GDM1 (cell line): ENCODE data around the gene EPHA1.

Experiments
- DNase-seq: peaks from one replicate; lab custom pipeline; 2025; lab: John Stamatoyannopoulos, UW

EPHA1 gene

GRCh38 chr7:143408686-143409561 is at the start of gene EPHA1:
Gene EPHA1 (minus strand): TSS chr7:143408856. CDS start chr7:143408805, 51 bp downstream.
- DNase-seq, result no peak

- DNase-seq, result no peak
Measured at GRCh38 chr7:143458263-143458662, 49.6 kb upstream of the EPHA1 start.

GRCh38 chr7:143456992-143457793 is 48.5 kb upstream of the EPHA1 start:
- DNase-seq, result no peak

GRCh38 chr7:143455942-143456341 is 47.3 kb upstream of the EPHA1 start:
- no peak for DNase-seq

- no peak for DNase-seq
Measured at GRCh38 chr7:143455491-143455890, 46.8 kb upstream of the EPHA1 start.

- DNase-seq, result no peak
Measured at GRCh38 chr7:143454091-143454680, 45.5 kb upstream of the EPHA1 start.

- no peak for DNase-seq
Measured at GRCh38 chr7:143452495-143452894, 43.8 kb upstream of the EPHA1 start.

- no peak for DNase-seq
Measured at GRCh38 chr7:143451746-143452145, 43.1 kb upstream of the EPHA1 start.

GRCh38 chr7:143451122-143451521 is 42.5 kb upstream of the EPHA1 start:
- no peak for DNase-seq

- no peak for DNase-seq
Measured at GRCh38 chr7:143449793-143450192, 41.1 kb upstream of the EPHA1 start.

GRCh38 chr7:143448429-143448828 is 39.8 kb upstream of the EPHA1 start:
- no peak for DNase-seq

GRCh38 chr7:143447466-143447865 is 38.8 kb upstream of the EPHA1 start:
- no peak for DNase-seq

GRCh38 chr7:143444785-143445184 is 36.1 kb upstream of the EPHA1 start:
- DNase-seq, result no peak

- no peak for DNase-seq
Measured at GRCh38 chr7:143444063-143444782, 35.6 kb upstream of the EPHA1 start.

- no peak for DNase-seq
Measured at GRCh38 chr7:143443153-143443552, 34.5 kb upstream of the EPHA1 start, which contains the start of gene TAS2R60. Gene TAS2R60 (plus strand): TSS chr7:143443453. CDS start chr7:143443453, 0 bp downstream.

GRCh38 chr7:143439866-143440265 is 31.2 kb upstream of the EPHA1 start:
- DNase-seq, result no peak

GRCh38 chr7:143437578-143437977 is 28.9 kb upstream of the EPHA1 start:
- no peak for DNase-seq

- DNase-seq, result no peak
Measured at GRCh38 chr7:143436325-143436946, 27.8 kb upstream of the EPHA1 start.

GRCh38 chr7:143435266-143435665 is 26.6 kb upstream of the EPHA1 start:
- no peak for DNase-seq

- no peak for DNase-seq
Measured at GRCh38 chr7:143434660-143435059, 26.0 kb upstream of the EPHA1 start.

- DNase-seq, result no peak
Measured at GRCh38 chr7:143433759-143434158, 25.1 kb upstream of the EPHA1 start.
